ENCODE data around the gene DOCK3. TPM values are rescaled to one million over a fixed set of nuclear protein-coding genes. Genes with fewer than 3 reads are reported as not detected.

DOCK3 gene
- total and polyA plus RNA-seq, 2 of the 4 experiments (the other 2 are of a cell fraction), result under 0.01 to 0.12 TPM

GRCh38 chr3:51024765-51025632, 350.3 kb downstream of the DOCK3 start:
- H3K23ac ChIP-seq (ENCODE audit: low read depth, low read length), result no peak overlapping the region
- intact Hi-C loops (cut with micrococcal nuclease) (no loop called here), in situ Hi-C loops (cut with MboI; ENCODE audit: low sequenced_read_pairs) (no loop called here), dilution Hi-C loops (cut with HindIII; ENCODE audit: low sequenced_read_pairs, unreplicated experiment) (no loop called here)
- ATAC-seq (ENCODE audit: low read depth) (no peak), DNase-seq (no peak)
- no peak overlapping the region for H3K14ac ChIP-seq (replicated peaks; ENCODE audit: low read depth, low read length)
- no peak overlapping the region for H2BK15ac ChIP-seq (ENCODE audit: low read depth, low read length)
- no peak overlapping the region for H3K4me3 ChIP-seq (ENCODE audit: insufficient read depth, low read depth, low read length)
- no peak for TF ChIP-seq CEBPB (IDR thresholded peaks at IDR 0.05; ENCODE audit: low read depth, low read length)
- TF ChIP-seq MAZ (IDR thresholded peaks at IDR 0.05; ENCODE audit: borderline replicate concordance, low read depth, low read length), result no peak
- no peak for TF ChIP-seq MXI1 (IDR thresholded peaks at IDR 0.05; ENCODE audit: borderline replicate concordance, low read depth, low read length)
- no peak for TF ChIP-seq ELK1 (IDR thresholded peaks at IDR 0.05; ENCODE audit: borderline replicate concordance, low read depth, low read length)
- TF ChIP-seq FOS (IDR thresholded peaks at IDR 0.05; ENCODE audit: low read depth, low read length), result no peak
- no peak for TF ChIP-seq RFX5 (IDR thresholded peaks at IDR 0.05; ENCODE audit: low read depth, low read length)
- TF ChIP-seq SMC3 (IDR thresholded peaks at IDR 0.05; ENCODE audit: low read depth, low read length), result no peak
- TF ChIP-seq CHD1 (IDR thresholded peaks at IDR 0.05; ENCODE audit: low read depth, low read length), result no peak
- no peak for TF ChIP-seq BHLHE40 (IDR thresholded peaks at IDR 0.05; ENCODE audit: low read depth, low read length)
- TF ChIP-seq RAD21 (IDR thresholded peaks at IDR 0.05; ENCODE audit: low read length), result no peak
- TF ChIP-seq, protein P1, sequence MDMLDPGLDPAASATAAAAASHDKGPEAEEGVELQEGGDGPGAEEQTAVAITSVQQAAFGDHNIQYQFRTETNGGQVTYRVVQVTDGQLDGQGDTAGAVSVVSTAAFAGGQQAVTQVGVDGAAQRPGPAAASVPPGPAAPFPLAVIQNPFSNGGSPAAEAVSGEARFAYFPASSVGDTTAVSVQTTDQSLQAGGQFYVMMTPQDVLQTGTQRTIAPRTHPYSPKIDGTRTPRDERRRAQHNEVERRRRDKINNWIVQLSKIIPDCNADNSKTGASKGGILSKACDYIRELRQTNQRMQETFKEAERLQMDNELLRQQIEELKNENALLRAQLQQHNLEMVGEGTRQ (IDR thresholded peaks at IDR 0.05; ENCODE audit: low read depth, low read length), result no peak
- no peaks in the 10 kb centered on the region for H3K27me3 ChIP-seq (ENCODE audit: control insufficient read depth, insufficient read depth, low read length)
- H3K4me1 ChIP-seq (ENCODE audit: control insufficient read depth, insufficient read depth, low read length), result no peaks in the 10 kb centered on the region
- no peak overlapping the region for H3K27ac ChIP-seq (ENCODE audit: insufficient read depth, low read length)
- no peak overlapping the region for H2BK120ac ChIP-seq (ENCODE audit: low read depth, low read length)
- CTCF ChIA-PET, result no interaction called here
- POLR2A ChIA-PET (ENCODE audit: unreplicated experiment), result no interaction called here
- no peak overlapping the region for H3K4me2 ChIP-seq (ENCODE audit: low read depth, low read length)
- H2BK5ac ChIP-seq (ENCODE audit: low read depth, low read length, poor library complexity, severe bottlenecking), result no peak overlapping the region
- no TSS peak for BruUV-seq (replicated peaks)
- peaks cover 4% of the 10 kb centered on the region; the same call in 1 of the 2 replicates for H3K9me3 ChIP-seq (ENCODE audit: control insufficient read depth, insufficient read depth, low read length)
- no peak overlapping the region for H2BK20ac ChIP-seq (ENCODE audit: low read depth, low read length)
- no peak overlapping the region for H2AK9ac ChIP-seq (replicated peaks; ENCODE audit: low read depth, low read length, poor library complexity)
- no peaks in the 10 kb centered on the region for H3K79me1 ChIP-seq (ENCODE audit: low read depth in 1 of 2, low read length in 2 of 2)
- H2AK5ac ChIP-seq (ENCODE audit: low read depth, low read length), result no peak overlapping the region
- WGBS, 2 experiments (ENCODE audit: extremely low coverage in 2 of 2, insufficient read length in 1 of 2), result 0% methylated on average over 2 of the region's 10 CpGs; no CpG with 5 or more reads in 1 of the 2 experiments
- no peak overlapping the region for H4K8ac ChIP-seq (ENCODE audit: low read depth in 2 of 2, low read length in 2 of 2)
- no peaks in the 10 kb centered on the region for H3K36me3 ChIP-seq (ENCODE audit: control insufficient read depth, insufficient read depth, low read length)
- no peak overlapping the region for H4K5ac ChIP-seq (ENCODE audit: low read depth, low read length)
- no peak overlapping the region for H3K9ac ChIP-seq (ENCODE audit: low read depth, low read length)
- H2AFZ ChIP-seq (replicated peaks; ENCODE audit: low read length, poor library complexity), result no peak overlapping the region
- no peak overlapping the region for H3K18ac ChIP-seq (ENCODE audit: low read depth, low read length)
- H4K20me1 ChIP-seq (ENCODE audit: insufficient read depth, low read length), result no peaks in the 10 kb centered on the region
- no peak overlapping the region for H4K91ac ChIP-seq (ENCODE audit: insufficient read depth, low read depth, low read length)
- H3K56ac ChIP-seq (ENCODE audit: extremely low read depth, insufficient read depth, low read length), result no peak overlapping the region
- no peak overlapping the region for H3K4ac ChIP-seq (ENCODE audit: low read depth, low read length)
- H3K9me1 ChIP-seq (ENCODE audit: insufficient read depth, low read length), result no peaks in the 10 kb centered on the region

Measured in IMR-90 (cell line).